Right cardiac atrium (tissue), 5 donors: ENCODE data around the gene BACE1. TPM values are rescaled to one million over a fixed set of nuclear protein-coding genes. Genes with fewer than 3 reads are reported as not detected.

ENCODE experiments used
- ATAC-seq, 2 donors: fragments of 200-7000 bp; cut with Tn5 transposase; one replicate each; pipeline versions ENCODE4 v1.8.0 to v1.9.1; 2020; ENCODE audit warnings: moderate library complexity in 2 of 2, mild to moderate bottlenecking in 1 of 2
- DNase-seq, 3 donors: peaks; one replicate each; pipeline ENCODE4 v3.0.0-alpha.2; 2020
- H3K27ac ChIP-seq: one replicate; pipeline ENCODE4 v1.5.1; 2013; ENCODE audit warnings: mild to moderate bottlenecking, low read length, control low read depth, moderate library complexity
- H3K27me3 ChIP-seq: one replicate; pipeline ENCODE4 v1.6.1; 2013; ENCODE audit not compliant: control insufficient read depth, insufficient read depth
- H3K4me1 ChIP-seq: one replicate; pipeline ENCODE4 v1.6.1; 2013; ENCODE audit warnings: low read length; ENCODE audit not compliant: control insufficient read depth, insufficient read depth
- H3K4me3 ChIP-seq: one replicate; pipeline ENCODE4 v1.5.1; 2013; ENCODE audit warnings: low read length, control low read depth
- H3K9me3 ChIP-seq: one replicate; pipeline ENCODE4 v1.6.1; 2013; ENCODE audit warnings: low read length; ENCODE audit not compliant: control insufficient read depth
- WGBS: extraction: QIAGEN DNeasy Blood & Tissue Kit; methylation state at CpG from one replicate; pipeline ENCODE4 v1.1.7; 2013; 5-methylcytosine and 5-hydroxymethylcytosine counted together
- intact Hi-C, 4 donors: fragments of 100-400 bp; cut with DNase I; formaldehyde crosslinking; loops; one replicate each; pipeline versions ENCODE4 v1.11.0 to v1.14.0; 2022 to 2023
- long read RNA-seq, 4 donors: library from polyadenylated mRNA; unstranded; transcript quantifications; one replicate each; pipeline ENCODE4 v2.0.0, GENCODE V29; 2020 to 2021
- polyA plus RNA-seq: library from polyadenylated mRNA; stranded (reverse); fragments of 200-250 nt; gene quantifications from one replicate; pipeline ENCODE4 v1.2.3, GENCODE V29; 2013
- total RNA-seq, 4 donors: library from RNA; stranded (reverse); fragmentation: NEBNext Ultra II Directional; extraction: Animal tissue kit (Norgen Biotek cat#: 25700); gene quantifications; one replicate each; pipeline ENCODE4 v1.2.1, GENCODE V29; 2021
- donor health status: healthy with polysubstance abuse.
- donor health status: DM: no; HTN: yes; CAD: no.
- donor health status: DM: no; HTN: no; CAD: no.
- donor health status: DM: no; HTN: yes; CAD: no; lungs with severe emphysema.
- donor health status: DM: yes; HTN: yes; CAD: no.

The BACE1 gene
- total RNA-seq (10 to 100 TPM; 14.4 to 19.9 (median 17.6) TPM), polyA plus RNA-seq (6.6 TPM)
- long read RNA-seq, donor 1, full-length matches to known transcripts: 27 of 46 reads
- long read RNA-seq, donor 1, partial matches to known transcripts: 3 of 46 reads
- long read RNA-seq, donor 1, other reads (novel, unspliced or antisense): 16 of 46 reads
- long read RNA-seq, donor 2, full-length matches to known transcripts: 11 of 12 reads
- long read RNA-seq, donor 2, partial matches to known transcripts: 0 of 12 reads
- long read RNA-seq, donor 2, other reads (novel, unspliced or antisense): 1 of 12 reads
- long read RNA-seq, donor 3, full-length matches to known transcripts: 6 of 15 reads
- long read RNA-seq, donor 3, partial matches to known transcripts: 3 of 15 reads
- long read RNA-seq, donor 3, other reads (novel, unspliced or antisense): 6 of 15 reads
- long read RNA-seq, donor 4, full-length matches to known transcripts: 14 of 17 reads
- long read RNA-seq, donor 4, partial matches to known transcripts: 2 of 17 reads
- long read RNA-seq, donor 4, other reads (novel, unspliced or antisense): 1 of 17 reads

DNA sequence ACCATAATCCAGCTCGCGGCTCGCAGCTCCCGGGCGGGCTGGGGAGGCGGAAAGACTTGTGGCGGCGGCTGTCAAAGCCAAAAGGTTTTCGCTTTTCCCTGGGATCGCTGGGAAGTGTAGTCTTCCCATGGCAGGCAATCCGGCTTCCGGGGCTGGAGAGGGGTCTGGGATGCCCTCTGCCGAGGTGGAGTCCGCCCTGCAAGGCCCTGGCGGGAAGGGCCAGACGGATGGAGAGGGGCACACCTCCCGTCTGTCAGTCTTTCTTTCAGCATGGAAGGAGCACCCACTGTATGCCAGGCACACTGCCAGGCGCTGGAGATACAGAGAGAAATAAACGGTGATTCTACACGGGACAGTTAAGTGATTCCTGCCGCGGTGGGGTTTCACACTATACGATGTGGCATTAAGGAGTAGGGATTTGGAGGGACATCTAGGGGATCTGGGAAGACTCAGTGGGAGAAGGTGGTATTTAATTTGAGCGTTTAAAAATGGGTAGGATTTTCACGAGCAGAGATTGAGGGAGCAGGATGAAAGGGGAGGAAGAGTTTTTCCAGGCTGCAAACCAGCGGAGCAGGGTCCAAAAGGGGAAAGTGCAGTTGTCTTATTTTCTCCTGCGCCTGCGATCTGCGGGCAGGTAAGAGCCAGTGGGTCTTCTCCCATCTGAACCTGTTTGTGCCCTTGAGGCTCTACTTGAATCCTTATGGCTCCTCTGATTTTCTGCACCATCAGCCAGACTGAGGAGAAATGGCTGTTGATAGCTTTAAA is at the start of gene BACE1:
TSS of gene BACE1 (minus strand) at position 60 of the 765 bp plus-strand sequence. CDS start 461 bp downstream, outside the sequence.
- intact Hi-C loops: no loop called here
- peak; percentile 88 to 93 (median 91) for DNase-seq
- Histone ChIP-seq H3K4me1 (peaks cover 7% of the 10 kb centered on the region), H3K4me3 (peak within 1 kb of the TSS; percentile 88), H3K27me3 (no peaks in the 10 kb centered on the region), H3K9me3 (no peaks in the 10 kb centered on the region), H3K27ac (peak within 1 kb of the TSS; percentile 17)
- 9% methylated on average over 29 of the region's 29 CpGs for WGBS
- peak; percentile 95 to 97 for ATAC-seq

DNA sequence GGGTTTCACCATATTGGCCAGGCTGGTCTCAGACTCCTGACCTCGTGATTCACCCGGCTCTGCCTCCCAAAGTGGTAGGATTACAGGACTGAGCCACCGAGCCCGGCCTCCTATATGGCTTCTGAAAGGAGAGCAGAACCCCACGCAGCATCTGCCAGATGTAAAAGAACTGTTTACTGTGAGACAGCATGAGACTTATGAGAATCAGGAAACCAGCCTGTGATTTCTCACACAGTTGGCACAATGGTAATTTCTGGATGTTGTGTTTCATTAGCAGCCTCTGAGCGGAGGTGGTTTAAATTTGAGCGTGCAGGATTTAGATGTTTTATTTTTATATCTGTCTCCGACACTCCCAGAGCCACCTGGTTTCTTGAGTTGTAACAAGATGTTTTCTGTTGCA is 45.4 kb upstream of the BACE1 start:
- WGBS: 90% methylated on average over 8 of the region's 8 CpGs
- ATAC-seq: no peak
- intact Hi-C loops: no loop called here
- no peak overlapping the region for H3K27ac ChIP-seq
- no peak overlapping the region for H3K4me3 ChIP-seq
- H3K4me1 ChIP-seq: no peaks in the 10 kb centered on the region
- no peaks in the 10 kb centered on the region for H3K9me3 ChIP-seq
- no peak for DNase-seq
- no peaks in the 10 kb centered on the region for H3K27me3 ChIP-seq

DNA sequence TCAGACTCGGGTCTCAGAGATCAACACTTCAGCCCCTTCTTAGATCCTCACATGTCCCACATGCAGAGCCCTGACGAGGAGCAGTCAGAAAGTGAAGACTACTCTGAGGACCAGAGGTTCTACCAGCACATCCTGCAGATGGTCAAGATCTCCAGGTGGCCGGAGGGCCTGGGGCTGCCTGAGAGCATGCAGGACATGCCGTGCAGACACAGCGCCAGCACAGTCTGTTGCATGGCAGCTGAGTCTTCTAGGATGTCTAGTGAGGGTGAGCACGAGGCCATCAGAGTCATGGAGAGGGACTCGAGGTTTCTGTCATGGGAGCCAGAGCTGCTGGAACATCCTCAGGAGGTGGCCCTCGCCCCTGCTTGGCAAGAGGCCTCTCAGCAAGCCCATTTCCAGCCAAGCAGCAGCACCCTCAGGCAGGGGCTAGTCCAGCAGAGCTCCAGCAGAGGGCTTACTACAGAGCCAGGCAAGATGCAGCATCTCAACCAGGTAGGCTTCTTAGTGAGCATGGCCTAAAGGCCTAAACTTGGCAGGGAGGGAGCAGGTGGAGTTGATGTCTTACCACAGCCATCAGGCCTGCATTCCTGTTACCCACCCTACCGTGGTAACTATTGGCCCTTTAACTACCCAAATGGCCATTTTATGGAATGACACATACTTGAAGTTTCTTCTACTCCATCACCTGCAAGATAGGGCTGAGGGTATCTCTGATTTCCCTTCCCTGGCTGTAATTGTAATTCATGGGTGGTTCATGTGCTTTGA is 40.3 kb upstream of the BACE1 start:
- Histone ChIP-seq H3K4me1 (no peaks in the 10 kb centered on the region), H3K9me3 (no peaks in the 10 kb centered on the region), H3K27me3 (no peaks in the 10 kb centered on the region), H3K4me3 (no peak overlapping the region), H3K27ac (no peak overlapping the region)
- intact Hi-C loops: no loop called here
- DNase-seq: no peak
- ATAC-seq: no peak
- 86% methylated on average over 9 of the region's 9 CpGs for WGBS

DNA sequence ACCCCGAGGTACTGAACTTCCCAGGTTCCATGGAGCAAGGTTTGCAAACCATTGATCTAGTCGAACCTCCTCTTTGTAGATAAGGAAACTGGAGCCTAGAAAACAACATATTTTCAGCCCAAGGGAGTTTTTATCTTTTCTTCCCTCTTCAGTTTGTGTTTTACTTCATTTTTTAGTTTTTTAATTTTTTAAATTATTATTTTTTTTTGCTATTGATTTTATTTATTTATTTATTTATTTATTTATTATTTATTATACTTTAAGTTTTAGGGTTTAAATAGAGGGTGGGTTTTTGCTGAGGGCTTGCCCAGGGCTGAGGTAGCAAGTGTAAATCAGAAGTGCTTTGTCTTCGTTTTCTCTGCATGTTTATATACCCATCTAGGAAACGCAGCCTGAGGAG is 38.5 kb upstream of the BACE1 start:
- Histone ChIP-seq H3K27ac (no peak overlapping the region), H3K9me3 (no peaks in the 10 kb centered on the region), H3K4me1 (no peaks in the 10 kb centered on the region), H3K4me3 (no peak overlapping the region), H3K27me3 (no peaks in the 10 kb centered on the region)
- DNase-seq (no peak), ATAC-seq (no peak)
- intact Hi-C loops: no loop called here
- WGBS: 87% methylated on average over 4 of the region's 4 CpGs

DNA sequence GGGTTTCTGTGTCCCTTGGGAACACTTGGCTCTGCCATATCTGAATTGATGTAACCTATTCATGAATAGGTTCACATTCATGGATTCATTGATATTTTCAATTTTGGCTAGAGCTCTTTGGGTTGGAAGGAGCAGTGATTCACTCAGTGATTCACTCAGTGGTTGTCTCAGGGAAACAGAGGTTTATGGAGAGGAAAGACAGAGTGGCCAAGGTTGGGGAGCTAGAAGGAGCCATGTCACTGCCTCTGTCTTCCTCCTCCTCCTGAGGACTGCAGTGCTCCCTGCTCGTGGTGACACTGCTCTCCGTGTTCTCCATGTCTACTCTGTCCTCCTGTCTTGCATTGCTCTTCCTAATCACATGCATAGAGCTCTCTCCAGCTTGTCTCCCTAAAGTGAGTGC is 29.0 kb upstream of the BACE1 start:
- H3K4me3 ChIP-seq: no peak overlapping the region
- no peak for ATAC-seq
- DNase-seq: no peak
- 85% methylated on average over 2 of the region's 2 CpGs for WGBS
- intact Hi-C loops: no loop called here
- H3K9me3 ChIP-seq: no peaks in the 10 kb centered on the region
- no peaks in the 10 kb centered on the region for H3K27me3 ChIP-seq
- no peak overlapping the region for H3K27ac ChIP-seq
- no peaks in the 10 kb centered on the region for H3K4me1 ChIP-seq

DNA sequence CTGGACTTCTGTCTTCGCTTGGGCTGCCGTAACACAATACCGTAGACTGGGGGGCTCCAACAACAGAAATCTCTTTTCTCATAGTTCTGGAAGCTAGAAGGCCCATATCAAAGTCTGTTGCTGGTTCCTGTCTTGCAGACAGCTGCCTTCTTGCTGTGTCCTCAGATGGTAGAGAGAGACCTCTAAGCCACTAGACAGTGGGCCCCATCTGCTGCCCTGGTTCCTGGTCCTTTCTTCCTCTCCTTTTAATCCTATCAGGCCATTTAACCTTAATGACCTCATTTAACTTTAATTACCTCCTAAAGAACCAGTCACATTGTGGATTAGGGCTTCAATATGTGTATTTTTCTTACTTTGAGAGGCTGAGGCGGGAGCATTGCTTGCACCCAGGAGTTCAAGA is 21.0 kb upstream of the BACE1 start:
- 97% methylated on average over 4 of the region's 4 CpGs for WGBS
- intact Hi-C loops: no loop called here
- no peak for DNase-seq

DNA sequence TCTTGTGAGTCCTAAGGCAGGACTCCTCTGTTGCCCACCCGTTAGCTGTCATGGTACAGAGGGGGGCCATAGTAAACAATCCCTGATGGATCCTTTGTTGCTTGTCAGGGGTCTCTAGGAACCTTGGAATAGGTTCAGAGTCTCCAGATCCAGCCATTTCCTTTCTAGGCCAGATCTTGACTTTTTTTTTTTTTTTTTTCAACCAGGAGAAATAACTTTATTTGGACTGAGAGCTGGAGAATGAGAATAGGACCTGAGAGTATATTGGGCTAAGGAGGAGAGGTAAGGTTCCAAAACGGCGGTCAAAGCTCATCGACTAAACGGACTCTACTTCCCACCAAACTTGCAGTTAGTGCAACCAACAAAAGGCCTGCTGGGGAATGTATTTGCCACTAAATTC is 19.3 kb upstream of the BACE1 start:
- no peaks in the 10 kb centered on the region for H3K4me1 ChIP-seq
- no peaks in the 10 kb centered on the region for H3K27me3 ChIP-seq
- DNase-seq (no peak), ATAC-seq (no peak)
- no peak overlapping the region for H3K4me3 ChIP-seq
- WGBS: 96% methylated on average over 5 of the region's 5 CpGs
- no peak overlapping the region for H3K27ac ChIP-seq
- no peaks in the 10 kb centered on the region for H3K9me3 ChIP-seq
- intact Hi-C loops: no loop called here

More for the DNA sequence above, 21.0 kb upstream of the BACE1 start:
- Histone ChIP-seq H3K27me3 (no peaks in the 10 kb centered on the region), H3K4me3 (no peak overlapping the region), H3K9me3 (no peaks in the 10 kb centered on the region), H3K27ac (no peak overlapping the region), H3K4me1 (no peaks in the 10 kb centered on the region)
- no peak for ATAC-seq

DNA sequence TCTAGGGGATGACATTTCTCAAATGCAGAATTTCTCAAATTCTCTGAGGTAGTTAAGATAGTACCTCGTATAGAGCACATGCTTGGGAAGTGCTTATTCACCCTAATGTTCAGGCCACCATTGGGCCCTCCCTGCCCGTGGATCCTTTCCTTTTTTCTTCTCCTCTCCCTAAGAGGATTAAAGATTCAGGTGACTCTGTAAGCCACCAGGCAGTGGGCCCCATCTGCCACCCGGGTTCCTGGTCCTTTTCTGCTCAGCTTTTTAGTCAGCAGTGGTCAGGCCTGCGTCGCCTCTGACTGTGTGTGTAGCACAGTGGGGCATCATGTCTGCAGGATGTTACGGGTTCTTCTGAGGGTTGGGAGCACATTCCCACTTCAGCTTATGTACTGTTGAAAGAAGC is 18.8 kb upstream of the BACE1 start:
- 88% methylated on average over 6 of the region's 6 CpGs for WGBS
- intact Hi-C loops: no loop called here
- DNase-seq (no peak), ATAC-seq (no peak)
- Histone ChIP-seq H3K27me3 (no peaks in the 10 kb centered on the region), H3K4me1 (no peaks in the 10 kb centered on the region), H3K27ac (no peak overlapping the region), H3K9me3 (no peaks in the 10 kb centered on the region), H3K4me3 (no peak overlapping the region)

DNA sequence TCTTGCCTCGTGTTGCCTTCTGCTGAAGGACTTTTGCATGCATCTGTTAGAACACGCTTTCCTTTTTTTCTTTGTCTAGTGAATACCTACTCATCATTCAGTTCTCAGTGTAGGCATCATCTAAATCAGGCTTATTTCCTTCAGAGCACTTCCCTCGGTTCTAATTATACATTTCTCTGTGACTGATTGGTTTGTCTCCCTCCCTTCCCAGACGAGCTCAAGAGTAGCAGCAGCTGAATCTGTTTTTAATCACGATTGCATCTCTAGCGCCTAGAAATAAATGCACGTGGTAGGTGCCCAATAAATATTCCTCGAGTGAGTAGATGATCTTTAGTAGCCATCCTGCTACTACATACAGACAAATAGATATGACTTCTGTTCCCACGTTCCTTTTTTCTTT is 17.9 kb upstream of the BACE1 start:
- Histone ChIP-seq H3K4me3 (no peak overlapping the region), H3K27ac (no peak overlapping the region), H3K27me3 (no peaks in the 10 kb centered on the region), H3K4me1 (peaks cover 2% of the 10 kb centered on the region), H3K9me3 (no peaks in the 10 kb centered on the region)
- DNase-seq: no peak
- 82% methylated on average over 9 of the region's 9 CpGs for WGBS
- no peak for ATAC-seq
- intact Hi-C loops: no loop called here

DNA sequence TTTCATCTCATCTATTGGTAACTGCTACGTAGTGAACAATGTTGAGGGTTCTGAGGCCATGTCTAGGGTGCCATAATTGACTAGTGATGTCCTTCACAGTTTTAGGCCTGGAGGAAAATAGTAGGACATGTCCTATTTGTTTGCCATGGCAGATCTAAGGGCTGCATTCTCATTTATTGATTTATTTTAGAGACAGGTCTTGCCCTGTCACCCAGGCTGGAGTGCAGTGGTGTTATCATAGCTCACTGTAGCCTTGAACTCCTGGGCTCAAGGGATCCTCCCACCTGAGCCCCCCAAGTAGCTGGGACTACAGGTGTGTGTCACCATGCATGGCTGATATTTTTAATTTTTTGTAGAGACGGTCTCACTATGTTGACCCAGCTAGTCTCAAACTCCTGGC is 16.8 kb upstream of the BACE1 start:
- H3K9me3 ChIP-seq: no peaks in the 10 kb centered on the region
- H3K27me3 ChIP-seq: no peaks in the 10 kb centered on the region
- H3K4me3 ChIP-seq: no peak overlapping the region
- WGBS: 50% methylated on average over 2 of the region's 2 CpGs
- intact Hi-C loops: no loop called here
- peaks cover 3% of the 10 kb centered on the region for H3K4me1 ChIP-seq
- DNase-seq (no peak), ATAC-seq (no peak)
- H3K27ac ChIP-seq: no peak overlapping the region
